Lung (tissue), 12 donors: Measurements from ENCODE around the gene LYZL4. TPM values are rescaled to one million over a fixed set of nuclear protein-coding genes. Genes with fewer than 3 reads are reported as not detected.

Experiments used
- ATAC-seq: fragments of 200-7000 bp; cut with Tn5 transposase; one replicate; pipeline ENCODE4 v1.9.1; 2020; ENCODE audit warnings: moderate number of reproducible peaks; ENCODE audit not compliant: insufficient read depth, low FRiP score
- DNase-seq, 3 donors: peaks; one replicate each; pipeline ENCODE4 v3.0.0-alpha.2; 2013 to 2017
- H3K27ac ChIP-seq, 2 donors: one replicate each; pipeline ENCODE4 v1.5.1; 2013; ENCODE audit warnings: mild to moderate bottlenecking in 2 of 2, moderate library complexity in 2 of 2, control low read depth in 1 of 2, inconsistent platforms in 1 of 2, low read depth in 1 of 2, low read length in 1 of 2
- H3K27me3 ChIP-seq, 3 donors: one replicate each; pipeline ENCODE4 v1.5.1; 2013; ENCODE audit warnings: low read length in 2 of 3; ENCODE audit not compliant: control insufficient read depth in 3 of 3, insufficient read depth in 3 of 3
- H3K36me3 ChIP-seq, 4 donors: one replicate each; pipeline ENCODE4 v1.5.1; 2013; ENCODE audit warnings: low read length in 4 of 4, mild to moderate bottlenecking in 1 of 4, moderate library complexity in 1 of 4; ENCODE audit not compliant: control insufficient read depth in 4 of 4, insufficient read depth in 4 of 4
- H3K4me1 ChIP-seq, 5 donors: one replicate each; pipeline ENCODE4 v1.5.1; 2013; ENCODE audit warnings: low read length in 5 of 5, mild to moderate bottlenecking in 2 of 5, moderate library complexity in 1 of 5; ENCODE audit not compliant: control insufficient read depth in 5 of 5, insufficient read depth in 5 of 5
- H3K4me3 ChIP-seq: one replicate; pipeline ENCODE4 v1.5.1; 2013; ENCODE audit warnings: mild to moderate bottlenecking, control low read depth, moderate library complexity
- H3K9ac ChIP-seq, 2 donors: one replicate each; pipeline ENCODE4 v1.5.1; 2013; ENCODE audit warnings: low read length in 2 of 2, control low read depth in 1 of 2; ENCODE audit not compliant: insufficient read depth in 1 of 2
- H3K9me3 ChIP-seq, 4 donors: one replicate each; pipeline ENCODE4 v1.5.1; 2013; ENCODE audit warnings: low read length in 3 of 4, mild to moderate bottlenecking in 1 of 4, moderate library complexity in 1 of 4; ENCODE audit not compliant: control insufficient read depth in 4 of 4, insufficient read depth in 3 of 4
- CTCF ChIP-seq: IDR thresholded peaks from 2 replicates; pipeline ENCODE4 v1.5.1; 2012; ENCODE audit warnings: mild to moderate bottlenecking; ENCODE audit errors: control extremely low read depth, extremely low read depth
- WGBS, 2 donors: extraction: QIAGEN DNeasy Blood & Tissue Kit; methylation state at CpG; one replicate each; pipeline ENCODE4 v1.1.7; 2013; 5-methylcytosine and 5-hydroxymethylcytosine counted together
- polyA plus RNA-seq, 2 donors: library from polyadenylated mRNA; stranded (reverse); fragments of 200-250 nt; gene quantifications; one replicate each; pipeline ENCODE4 v1.2.1, GENCODE V29; 2013
- total RNA-seq, 2 donors: library from RNA; depleted of rRNA in 1 of 2; stranded (reverse); fragments of >200 nt in 1 of 2; gene quantifications; one replicate each; pipeline ENCODE4 v1.2.1, GENCODE V29; 2014 to 2021
- donor health status: control.
- donor health status: control.
- donor health status: Bipolar disorder and iron deficiency.
- donor health status: healthy.
- donor health status: DM: yes; HTN: yes; CAD: no.

The LYZL4 gene
- total and polyA plus RNA-seq, 4 donors, result 0.14 TPM; not detected in 3

GRCh38 chr3:42411429-42411828 lies 1.0 kb upstream of the LYZL4 start:
- DNase-seq (no peak), ATAC-seq (no peak)
- WGBS, 2 donors, result 88 to 100% methylated on average over 1 of the region's 1 CpG
- no peak overlapping the region for H3K4me3 ChIP-seq
- H3K9me3 ChIP-seq, result no peaks in the 10 kb centered on the region
- no peaks in the 10 kb centered on the region for H3K4me1 ChIP-seq
- peaks cover 0 to 10% (median 0%) of the 10 kb centered on the region in 3 donors for H3K27me3 ChIP-seq
- H3K36me3 ChIP-seq, result no peaks in the 10 kb centered on the region
- H3K27ac ChIP-seq, result no peak overlapping the region
- no peak overlapping the region for H3K9ac ChIP-seq
- no peak for TF ChIP-seq CTCF

- 79 to 86% methylated on average over 2 of the region's 2 CpGs for WGBS, 2 donors
- no peak for TF ChIP-seq CTCF
- Histone ChIP-seq H3K9me3 (no peaks in the 10 kb centered on the region), H3K9ac (no peak overlapping the region), H3K4me1 (no peaks in the 10 kb centered on the region), H3K4me3 (no peak overlapping the region), H3K36me3 (no peaks in the 10 kb centered on the region), H3K27me3 (peaks cover 0 to 4% (median 0%) of the 10 kb centered on the region in 3 donors), H3K27ac (no peak overlapping the region)
- DNase-seq, result no peak
- no peak for ATAC-seq
Observed at GRCh38 chr3:42408156-42408555, 2.3 kb downstream of the LYZL4 start.

- no peak for ATAC-seq
- 91 to 95% methylated on average over 14 of the region's 14 CpGs for WGBS, 2 donors
Observed at GRCh38 chr3:42406727-42407450, 3.5 kb downstream of the LYZL4 start.

More at GRCh38 chr3:42406727-42407450, 3.5 kb downstream of the LYZL4 start:
- no peak for DNase-seq
- Histone ChIP-seq H3K27ac (no peak overlapping the region), H3K9me3 (no peaks in the 10 kb centered on the region), H3K4me1 (no peaks in the 10 kb centered on the region), H3K36me3 (no peaks in the 10 kb centered on the region), H3K27me3 (peaks cover 0 to 4% (median 0%) of the 10 kb centered on the region in 3 donors), H3K9ac (no peak overlapping the region), H3K4me3 (no peak overlapping the region)
- TF ChIP-seq CTCF, result no peak
